ENCODE data around the gene ASCL5. TPM values are rescaled to one million over a fixed set of nuclear protein-coding genes. Genes with fewer than 3 reads are reported as not detected.

Gene ASCL5
- polyA plus RNA-seq, 3 donors from 2014 or later = 0.11 TPM; not detected in 2

DNA sequence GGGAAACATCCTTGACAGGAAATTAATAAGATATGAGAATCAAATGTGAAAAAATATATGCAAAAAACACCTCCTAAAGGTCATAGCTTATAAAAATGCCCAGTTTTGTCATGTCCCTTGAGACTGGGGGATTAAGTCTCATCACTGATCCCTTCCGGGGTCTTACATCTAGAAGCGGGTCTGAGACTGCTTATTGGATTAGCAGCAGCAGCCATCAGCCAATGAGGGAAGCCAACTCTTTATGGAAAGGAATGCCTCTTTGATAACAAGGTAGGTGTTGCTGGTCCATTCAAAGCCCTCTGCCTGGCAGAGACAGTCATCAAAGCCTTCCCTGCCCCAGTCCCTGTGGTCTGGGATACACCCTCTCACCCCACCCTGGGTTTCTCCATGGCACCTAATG lies 10.9 kb downstream of the ASCL5 start:
- peak overlapping the region in 4 of 5 donors; percentile 26 to 54 (median 36) for H3K4me3 Mint-ChIP-seq
- H3K27ac Mint-ChIP-seq = no peak overlapping the region
- peaks cover 3 to 11% (median 5%) of the 10 kb centered on the region in 3 donors for H3K27me3 Mint-ChIP-seq (ENCODE audit: low read depth in 3 of 3)
- H3K36me3 Mint-ChIP-seq = no peaks in the 10 kb centered on the region
- peaks cover 4 to 7% of the 10 kb centered on the region in 2 donors for H3K4me1 Mint-ChIP-seq
- DNase-seq = no peak
- no peaks in the 10 kb centered on the region for H3K9me3 Mint-ChIP-seq

DNA sequence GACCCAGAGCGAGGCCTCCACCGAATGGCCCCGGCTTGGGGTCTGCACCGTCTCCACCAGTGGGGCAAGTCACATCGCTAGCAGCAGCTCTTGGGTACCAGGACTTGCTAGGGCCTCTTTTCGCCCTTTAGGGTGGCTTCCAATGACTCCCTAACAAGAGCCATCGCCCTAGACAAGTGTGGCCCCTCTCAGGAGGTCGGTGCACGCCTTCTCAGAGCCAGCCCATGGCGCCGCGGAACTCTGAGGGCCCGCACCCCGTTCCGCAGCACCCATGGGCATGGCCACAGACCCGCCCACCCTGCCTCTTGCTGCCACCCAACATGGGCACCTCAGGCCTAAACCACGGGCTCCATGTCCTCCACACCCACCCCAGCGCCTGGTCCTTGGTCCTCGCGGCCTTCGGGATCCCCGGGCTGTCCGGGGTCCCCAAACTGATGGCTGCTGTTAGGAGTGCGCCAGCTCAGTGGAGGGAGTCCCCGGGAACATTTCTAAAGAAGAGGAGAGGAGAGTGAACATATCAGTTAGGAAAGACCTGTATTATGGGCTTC lies 11.5 kb downstream of the ASCL5 start:
- H3K27ac Mint-ChIP-seq = no peak overlapping the region

DNA sequence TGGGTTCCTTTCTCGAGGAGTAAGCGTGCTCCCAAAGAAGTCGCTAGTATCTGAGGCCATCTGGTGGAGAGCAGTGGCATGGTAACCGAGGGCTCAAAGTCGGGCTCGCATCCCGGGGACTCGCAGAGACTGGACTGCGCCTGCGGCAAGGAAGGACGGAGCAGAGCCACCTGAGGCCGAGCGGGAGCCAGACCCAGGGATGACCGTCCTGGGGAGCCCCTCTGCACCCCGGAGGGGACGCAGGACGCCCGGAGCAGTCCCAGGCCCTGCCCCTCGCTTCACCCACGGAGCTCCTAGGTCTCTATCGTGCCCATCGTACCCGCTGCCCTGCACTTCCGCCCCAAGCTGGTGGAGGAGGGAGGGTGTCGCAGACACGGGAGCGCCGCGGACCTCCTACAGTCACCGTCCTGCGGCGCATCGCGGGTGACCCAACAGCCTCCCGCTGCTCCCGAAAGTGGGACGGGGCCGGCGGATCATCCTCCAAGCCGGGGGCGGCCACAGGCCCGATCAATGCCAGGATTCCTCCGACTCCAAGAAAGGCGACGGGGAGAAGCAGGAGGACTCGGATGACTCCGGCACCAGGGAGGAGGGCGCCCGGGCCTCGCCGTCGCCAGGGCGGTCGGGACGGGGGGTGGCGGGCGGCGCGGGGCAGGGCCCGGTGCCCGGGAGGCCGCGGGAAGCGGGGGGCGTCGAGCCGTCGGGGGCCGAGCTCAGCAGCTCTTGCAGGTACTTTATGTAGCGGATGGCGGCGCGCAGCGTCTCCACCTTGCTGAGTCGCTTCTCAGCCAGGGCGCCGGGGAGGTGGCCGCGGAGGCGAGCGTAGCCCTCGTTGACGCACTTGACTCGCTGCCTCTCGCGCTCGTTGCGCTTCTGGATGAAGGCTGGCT lies 12.5 kb downstream of the ASCL5 start:
- no peaks in the 10 kb centered on the region for H3K9me3 Mint-ChIP-seq
- peak overlapping the region; percentile 81 to 95 (median 91) for H3K4me3 Mint-ChIP-seq
- peak overlapping the region in 3 of 6 donors; percentile 27 to 82 (median 61) for H3K27ac Mint-ChIP-seq
- peak; percentile 49 to 63 (median 58) for DNase-seq
- peaks cover 2 to 11% (median 3%) of the 10 kb centered on the region in 3 donors for H3K27me3 Mint-ChIP-seq (ENCODE audit: low read depth in 3 of 3)
- peaks cover 4 to 7% of the 10 kb centered on the region in 2 donors for H3K4me1 Mint-ChIP-seq
- H3K36me3 Mint-ChIP-seq = no peaks in the 10 kb centered on the region

More for the DNA sequence above, 11.5 kb downstream of the ASCL5 start:
- Mint-ChIP-seq H3K36me3 (no peaks in the 10 kb centered on the region), H3K4me1 (peaks cover 4 to 7% of the 10 kb centered on the region in 2 donors), H3K27me3 (ENCODE audit: low read depth in 3 of 3) (peaks cover 2 to 11% (median 3%) of the 10 kb centered on the region in 3 donors), H3K9me3 (no peaks in the 10 kb centered on the region), H3K4me3 (peak overlapping the region in 4 of 5 donors; percentile 22 to 54 (median 34))
- DNase-seq = no peak

DNA sequence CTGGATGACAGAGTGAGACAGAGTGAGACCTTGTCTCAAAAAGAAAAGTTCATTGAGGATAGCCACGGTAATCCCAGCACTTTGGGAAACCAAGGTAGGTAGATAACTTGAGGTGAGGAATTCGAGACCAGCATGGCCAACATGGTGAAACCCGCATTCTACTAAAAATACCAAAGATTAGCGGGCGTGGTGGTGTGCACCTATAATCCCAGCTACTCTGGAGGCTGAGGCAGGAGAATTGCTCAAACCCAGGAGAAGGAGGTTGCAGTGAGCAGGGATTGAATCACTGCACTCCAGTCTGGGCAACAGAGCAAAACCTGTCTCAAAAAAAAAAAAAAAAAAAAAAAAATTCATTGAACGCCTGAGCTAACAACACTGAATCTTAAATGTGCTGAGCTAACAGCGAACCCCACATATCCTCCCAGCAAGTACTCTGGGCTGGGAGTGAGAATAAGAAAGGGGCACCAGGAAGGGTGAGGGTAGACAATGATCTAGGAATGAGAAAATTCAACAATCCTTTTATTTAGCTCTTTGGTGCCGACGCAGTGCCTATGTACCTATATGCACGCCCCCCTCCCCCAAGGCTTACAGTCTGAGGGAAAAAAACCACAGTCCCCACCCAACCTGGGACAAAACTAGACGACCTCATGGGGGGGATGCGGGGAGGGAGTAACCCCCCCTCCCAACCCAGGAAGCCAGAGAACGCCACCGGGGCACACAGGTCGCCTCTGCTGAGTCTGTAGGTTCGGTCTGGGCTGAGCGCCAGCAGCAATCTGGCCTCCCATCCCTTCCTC lies 13.3 kb downstream of the ASCL5 start:
- H3K4me3 Mint-ChIP-seq = peak overlapping the region; percentile 81 to 95 (median 91)
- H3K36me3 Mint-ChIP-seq = no peaks in the 10 kb centered on the region
- peak overlapping the region in 2 of 6 donors; percentile 27 to 82 for H3K27ac Mint-ChIP-seq
- H3K9me3 Mint-ChIP-seq = no peaks in the 10 kb centered on the region
- H3K4me1 Mint-ChIP-seq = peaks cover 4 to 7% of the 10 kb centered on the region in 2 donors
- peaks cover under 1 to 8% (median 3%) of the 10 kb centered on the region in 3 donors for H3K27me3 Mint-ChIP-seq (ENCODE audit: low read depth in 3 of 3)
- DNase-seq = no peak

DNA sequence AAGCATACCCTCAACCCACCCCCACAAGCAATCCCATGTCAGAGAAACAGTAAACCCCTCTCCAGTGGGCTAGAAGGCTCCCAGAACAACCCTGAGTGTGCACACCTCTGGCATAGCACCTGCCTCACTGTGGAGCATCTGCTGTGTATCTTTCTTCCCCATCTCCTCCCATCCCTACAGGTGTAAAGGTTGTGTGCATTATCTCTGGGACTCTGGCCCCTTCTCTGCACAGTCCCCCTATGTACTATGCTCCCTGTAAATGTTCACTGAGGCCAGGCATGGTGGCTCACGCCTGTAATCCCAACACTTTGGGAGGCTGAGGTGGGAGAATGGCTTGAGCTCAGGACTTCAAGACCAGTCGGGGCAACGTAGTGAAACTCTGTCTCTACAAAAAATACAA lies 14.1 kb downstream of the ASCL5 start:
- Mint-ChIP-seq H3K4me1 (peaks cover 4 to 7% of the 10 kb centered on the region in 2 donors), H3K9me3 (no peaks in the 10 kb centered on the region), H3K36me3 (no peaks in the 10 kb centered on the region), H3K27ac (peak overlapping the region in 2 of 6 donors; percentile 9 to 65), H3K27me3 (ENCODE audit: low read depth in 3 of 3) (peaks cover 3 to 8% (median 3%) of the 10 kb centered on the region in 3 donors), H3K4me3 (peak overlapping the region; percentile 18 to 53 (median 38))
- no peak for DNase-seq

DNA sequence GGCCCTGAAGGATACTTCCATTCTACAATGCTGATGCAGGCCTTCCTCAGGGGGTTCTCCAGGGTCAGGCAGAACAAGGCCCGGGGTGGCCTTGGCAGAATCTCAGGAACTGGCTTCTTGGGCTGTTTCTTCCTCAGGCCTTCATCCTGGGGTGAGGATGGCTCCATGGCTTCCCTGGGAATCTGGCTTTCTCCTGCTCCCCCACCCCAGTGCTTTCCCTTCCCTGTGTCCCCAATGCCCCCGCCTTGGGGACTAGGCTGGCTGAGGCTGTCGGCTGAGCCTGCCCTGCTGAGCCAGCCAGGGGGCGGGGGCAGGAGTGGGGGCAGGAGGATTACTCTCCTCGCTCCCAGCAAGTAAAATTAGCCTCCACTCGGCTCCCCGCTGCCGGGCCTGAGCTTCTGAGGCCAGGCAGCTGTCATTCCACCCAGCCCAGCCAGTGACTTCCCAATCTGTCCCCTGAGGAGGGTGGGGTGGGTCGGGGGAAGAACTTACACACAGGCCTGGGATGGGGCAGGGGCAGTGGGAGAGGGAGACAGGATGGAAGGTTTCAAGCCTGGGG lies 14.7 kb downstream of the ASCL5 start, which contains the start of gene CACNA1S:
CACNA1S (minus strand) TSS at position 254 of the 559 bp plus-strand sequence; CDS start at position 167, 87 bp downstream.
- DNase-seq = no peak
- H3K9me3 Mint-ChIP-seq = no peaks in the 10 kb centered on the region
- peak within 1 kb of the TSS in 2 of 6 donors; percentile 9 to 65 for H3K27ac Mint-ChIP-seq
- no peaks in the 10 kb centered on the region for H3K36me3 Mint-ChIP-seq
- H3K4me1 Mint-ChIP-seq = peaks cover 4 to 7% of the 10 kb centered on the region in 2 donors
- H3K27me3 Mint-ChIP-seq (ENCODE audit: low read depth in 3 of 3) = peaks cover 3 to 8% (median 3%) of the 10 kb centered on the region in 3 donors
- H3K4me3 Mint-ChIP-seq = peak within 1 kb of the TSS; percentile 18 to 53 (median 38)

DNA sequence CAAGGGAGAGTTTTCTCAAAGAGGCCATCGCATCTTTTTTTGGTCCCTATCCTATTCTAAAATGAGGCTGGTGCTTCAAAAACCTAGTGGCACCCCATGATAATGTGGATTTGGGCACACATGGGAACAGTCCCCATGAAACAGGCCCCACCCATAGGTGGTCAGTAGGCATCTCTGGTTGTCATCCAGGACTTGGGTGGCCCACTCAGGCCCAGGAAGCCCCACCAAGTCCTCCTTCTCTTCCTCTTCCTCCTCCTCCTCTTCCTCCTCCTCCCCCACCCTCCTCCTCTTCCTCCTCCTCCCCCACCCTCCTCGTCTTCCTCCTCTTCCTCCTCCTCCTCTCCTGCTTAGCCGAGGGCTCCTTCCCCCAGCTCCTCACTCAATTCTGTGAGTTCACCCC lies 15.3 kb downstream of the ASCL5 start:
- no peak for DNase-seq
- H3K4me1 Mint-ChIP-seq = peaks cover 4 to 7% of the 10 kb centered on the region in 2 donors
- H3K27me3 Mint-ChIP-seq (ENCODE audit: low read depth in 3 of 3) = peaks cover 3 to 6% (median 3%) of the 10 kb centered on the region in 3 donors
- no peaks in the 10 kb centered on the region for H3K9me3 Mint-ChIP-seq
- no peak overlapping the region for H3K4me3 Mint-ChIP-seq
- H3K27ac Mint-ChIP-seq = no peak overlapping the region
- no peaks in the 10 kb centered on the region for H3K36me3 Mint-ChIP-seq

DNA sequence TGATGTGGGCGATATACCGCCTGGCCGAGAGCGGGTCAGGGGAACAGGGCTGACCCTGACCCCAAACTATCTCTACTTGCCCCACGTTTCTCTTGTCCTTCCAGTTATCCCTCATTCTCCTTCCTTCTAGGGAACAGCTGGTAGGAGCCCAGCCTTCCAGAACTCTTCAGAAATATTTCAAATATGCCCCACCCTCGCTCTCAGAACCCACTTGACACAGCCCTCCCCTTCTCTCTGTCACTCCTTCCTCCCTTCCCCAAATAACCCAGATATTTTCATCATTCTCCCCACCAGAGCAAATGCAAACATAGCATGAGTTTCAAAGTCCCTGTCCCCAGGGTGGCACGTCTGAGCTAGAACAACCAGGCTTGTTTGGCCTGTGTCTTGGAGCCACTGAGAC lies 15.8 kb downstream of the ASCL5 start:
- Mint-ChIP-seq H3K4me1 (peaks cover 4 to 7% of the 10 kb centered on the region in 2 donors), H3K27ac (no peak overlapping the region)
- DNase-seq = no peak

DNA sequence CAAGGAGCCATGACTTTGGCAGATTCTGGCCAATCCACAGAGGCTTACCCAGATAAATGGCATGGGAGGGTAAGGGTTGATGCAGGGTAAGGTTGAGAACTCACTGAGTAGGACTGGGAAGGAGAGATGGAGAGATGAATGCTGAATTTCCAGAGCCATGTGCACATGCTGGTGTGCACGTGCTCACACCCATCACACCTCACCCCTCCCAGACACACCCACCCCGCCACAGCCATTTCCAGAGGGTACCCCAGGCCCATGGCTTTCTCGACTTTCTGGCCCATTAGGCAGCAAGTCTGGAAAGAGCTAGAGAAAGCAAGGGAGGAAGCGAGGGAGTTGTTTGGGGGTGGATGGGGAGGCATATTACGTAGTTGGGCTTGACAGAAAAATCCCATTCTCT lies 16.4 kb downstream of the ASCL5 start:
- Mint-ChIP-seq H3K36me3 (no peaks in the 10 kb centered on the region), H3K27ac (no peak overlapping the region), H3K4me1 (peaks cover 4 to 7% of the 10 kb centered on the region in 2 donors)

More for the DNA sequence above, 15.8 kb downstream of the ASCL5 start:
- no peaks in the 10 kb centered on the region for H3K36me3 Mint-ChIP-seq
- H3K9me3 Mint-ChIP-seq = no peaks in the 10 kb centered on the region
- H3K27me3 Mint-ChIP-seq (ENCODE audit: low read depth in 3 of 3) = peaks cover 3 to 4% (median 3%) of the 10 kb centered on the region in 3 donors
- H3K4me3 Mint-ChIP-seq = no peak overlapping the region

DNA sequence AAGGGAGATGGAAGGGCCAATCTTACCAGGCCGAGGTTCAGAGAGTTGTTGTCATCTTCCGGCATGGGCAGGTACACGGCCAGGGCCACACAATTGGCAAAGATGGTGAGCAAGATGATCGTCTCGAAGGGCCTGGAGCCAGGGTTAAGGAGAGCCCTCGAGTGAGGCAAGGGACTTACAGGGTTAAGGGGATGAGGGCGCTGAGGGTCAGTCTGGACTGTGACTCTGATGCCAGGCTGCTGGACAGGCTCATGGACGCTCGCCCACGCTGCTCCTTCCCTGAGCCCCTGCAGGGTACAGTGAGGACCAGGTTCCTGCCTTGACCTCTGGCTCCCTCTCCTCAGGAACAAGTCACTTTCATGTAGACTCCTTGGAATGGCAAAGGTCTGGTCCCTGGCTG lies 16.8 kb downstream of the ASCL5 start:
- no peaks in the 10 kb centered on the region for H3K9me3 Mint-ChIP-seq
- H3K27me3 Mint-ChIP-seq (ENCODE audit: low read depth in 3 of 3) = peaks cover 2 to 4% (median 3%) of the 10 kb centered on the region in 3 donors
- no peak overlapping the region for H3K27ac Mint-ChIP-seq
- H3K4me3 Mint-ChIP-seq = no peak overlapping the region
- no peak for DNase-seq
- peaks cover 4 to 7% of the 10 kb centered on the region in 2 donors for H3K4me1 Mint-ChIP-seq
- no peaks in the 10 kb centered on the region for H3K36me3 Mint-ChIP-seq

More for the DNA sequence above, 16.4 kb downstream of the ASCL5 start:
- no peak for DNase-seq
- no peaks in the 10 kb centered on the region for H3K9me3 Mint-ChIP-seq
- H3K4me3 Mint-ChIP-seq = no peak overlapping the region
- peaks cover 2 to 4% (median 3%) of the 10 kb centered on the region in 3 donors for H3K27me3 Mint-ChIP-seq (ENCODE audit: low read depth in 3 of 3)

DNA sequence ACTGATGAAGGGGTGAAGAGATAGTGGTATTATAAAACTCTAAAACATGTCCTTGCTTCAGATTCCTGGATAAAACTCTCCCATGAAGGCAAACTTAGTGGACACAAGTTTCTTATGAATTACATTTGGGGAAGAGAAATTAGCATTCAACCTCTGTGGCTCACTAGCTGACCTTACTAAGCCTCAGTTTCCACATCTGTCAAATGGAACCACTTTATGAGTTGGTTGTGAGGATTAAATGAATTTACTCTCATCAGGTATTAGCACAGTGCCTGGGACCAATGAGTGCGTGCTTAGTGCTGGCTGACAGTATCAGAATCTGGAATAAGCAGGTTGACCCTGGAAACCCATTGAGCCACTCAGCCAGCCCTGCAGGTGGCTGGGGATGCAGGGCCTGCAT lies 17.3 kb downstream of the ASCL5 start:
- Mint-ChIP-seq H3K27ac (no peak overlapping the region), H3K9me3 (no peaks in the 10 kb centered on the region), H3K36me3 (no peaks in the 10 kb centered on the region), H3K27me3 (ENCODE audit: low read depth in 3 of 3) (peaks cover 2 to 4% (median 3%) of the 10 kb centered on the region in 3 donors), H3K4me1 (peaks cover 4 to 7% of the 10 kb centered on the region in 2 donors), H3K4me3 (no peak overlapping the region)
- DNase-seq = no peak

DNA sequence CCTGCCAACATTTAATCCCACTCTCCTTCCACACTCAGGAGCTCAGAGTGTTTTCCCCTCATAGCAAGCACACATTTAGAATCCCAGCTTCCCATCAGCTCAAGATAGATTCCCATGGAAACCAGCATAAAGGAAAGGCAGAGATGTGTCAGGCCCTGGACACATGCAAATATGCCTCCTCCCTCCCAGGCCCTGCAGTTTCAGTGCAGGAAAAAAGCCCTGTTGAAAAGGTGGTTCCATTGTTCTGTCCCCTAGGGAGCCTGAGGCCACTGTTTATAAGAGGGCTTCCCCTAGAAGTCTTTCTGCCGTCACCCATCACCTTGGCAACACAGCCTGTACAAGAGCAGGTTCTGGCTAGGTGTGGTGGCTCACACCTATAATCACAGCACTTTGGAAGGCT lies 18.4 kb downstream of the ASCL5 start:
- Mint-ChIP-seq H3K36me3 (no peaks in the 10 kb centered on the region), H3K27me3 (ENCODE audit: low read depth in 3 of 3) (peaks cover 0 to 4% (median 0%) of the 10 kb centered on the region in 3 donors), H3K4me1 (no peaks in the 10 kb centered on the region), H3K4me3 (no peak overlapping the region), H3K9me3 (no peaks in the 10 kb centered on the region), H3K27ac (no peak overlapping the region)
- DNase-seq = no peak

DNA sequence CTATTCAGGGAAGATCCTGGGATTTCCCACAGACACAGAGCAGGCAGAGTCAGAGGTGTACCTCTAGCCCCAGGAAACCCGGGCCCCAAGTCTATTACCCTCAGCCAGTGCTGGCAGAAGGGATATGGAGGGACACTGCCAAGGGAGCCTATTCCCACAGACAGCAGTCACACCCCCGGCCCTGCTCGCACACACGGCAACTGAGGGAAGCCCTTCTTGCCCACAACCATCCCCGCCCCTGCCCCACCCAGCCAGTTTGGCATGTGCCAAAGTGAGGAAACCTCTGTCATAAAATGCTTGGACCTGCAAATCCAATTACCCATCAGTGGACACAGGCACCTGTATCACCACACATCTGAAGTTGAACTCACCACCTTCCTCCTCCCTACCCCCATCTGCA lies 21.3 kb downstream of the ASCL5 start:
- no peak overlapping the region for H3K4me3 Mint-ChIP-seq
- peaks cover 0 to 4% (median 0%) of the 10 kb centered on the region in 3 donors for H3K27me3 Mint-ChIP-seq (ENCODE audit: low read depth in 3 of 3)
- H3K36me3 Mint-ChIP-seq = no peaks in the 10 kb centered on the region
- no peaks in the 10 kb centered on the region for H3K9me3 Mint-ChIP-seq
- H3K4me1 Mint-ChIP-seq = no peaks in the 10 kb centered on the region
- no peak for DNase-seq
- no peak overlapping the region for H3K27ac Mint-ChIP-seq
